ENCODE measurements around the gene LCE2A.
"Not testable (repeated sequence)": the region's sequence is repeated elsewhere in the genome, so short reads cannot be mapped to it uniquely, and the experiment has no call there.

LCE2A gene, protein sequence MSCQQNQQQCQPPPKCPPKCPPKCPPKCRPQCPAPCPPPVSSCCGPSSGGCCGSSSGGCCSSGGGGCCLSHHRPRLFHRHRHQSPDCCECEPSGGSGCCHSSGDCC

GRCh38 chr1:152697701-152698600, at the start of gene LCE2A:
Gene LCE2A (plus strand): TSS chr1:152698345. CDS start chr1:152698902, 557 bp downstream.
- no peak for DNase-seq

DNA sequence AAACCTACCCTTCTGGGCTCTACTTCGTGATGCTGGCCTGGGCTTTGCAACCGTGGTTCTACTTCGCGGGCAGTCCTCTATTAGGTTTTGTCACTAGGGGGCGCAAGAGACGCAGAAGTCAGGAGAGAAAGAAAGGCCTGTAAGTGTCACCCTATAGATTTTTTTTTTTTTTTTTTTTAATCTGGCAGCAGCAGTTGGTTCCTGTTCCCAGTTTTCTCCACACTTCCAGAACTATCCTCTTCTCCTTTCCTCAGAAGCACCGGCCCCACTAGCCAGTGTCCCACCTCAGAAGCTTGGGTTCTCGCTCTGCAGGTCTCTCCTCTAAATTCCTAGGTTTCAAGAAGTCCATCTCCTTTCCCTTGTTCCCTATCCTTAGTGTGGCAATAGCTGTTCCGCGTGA, 44.0 kb upstream of the LCE2A start:
- DNase-seq: peak; percentile 25

DNA sequence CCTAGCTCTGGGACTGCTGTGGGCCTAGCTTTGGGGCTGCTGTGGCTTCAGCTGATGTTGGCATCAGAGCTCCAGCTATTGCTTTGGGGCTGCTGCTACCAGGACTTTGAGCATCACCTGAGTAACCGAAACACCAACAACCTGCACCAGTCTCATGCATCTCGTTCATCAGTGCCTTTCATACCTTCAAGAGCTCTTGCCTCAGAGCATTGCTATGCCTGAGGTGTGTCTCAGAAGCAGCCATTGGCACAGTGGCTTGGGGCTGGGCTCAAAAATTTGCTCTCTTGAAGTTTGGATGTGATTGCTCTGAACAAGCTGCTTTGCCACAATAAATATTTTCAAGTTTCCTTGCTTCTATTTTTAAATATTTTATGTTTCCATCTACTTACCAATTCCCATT, 41.7 kb upstream of the LCE2A start:
- no peak for DNase-seq

DNA sequence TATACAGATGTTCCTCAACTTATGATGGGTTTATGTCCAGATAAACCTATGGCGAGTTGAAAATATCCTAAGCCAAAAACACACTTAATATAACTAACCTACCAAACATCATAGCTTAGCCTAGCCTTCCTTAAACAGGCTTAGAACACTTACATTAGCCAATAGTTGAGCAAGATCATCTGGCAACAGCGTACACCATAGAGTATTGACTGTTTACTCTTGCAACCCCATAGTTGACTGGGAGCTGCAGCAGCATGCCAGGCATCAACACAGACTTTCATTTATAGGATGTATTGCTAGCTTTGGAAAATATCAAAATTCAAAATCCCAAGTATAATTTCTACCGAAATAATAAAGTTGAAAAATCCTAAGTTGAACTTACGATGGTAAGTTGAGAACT, 40.5 kb upstream of the LCE2A start:
- DNase-seq: no peak

DNA sequence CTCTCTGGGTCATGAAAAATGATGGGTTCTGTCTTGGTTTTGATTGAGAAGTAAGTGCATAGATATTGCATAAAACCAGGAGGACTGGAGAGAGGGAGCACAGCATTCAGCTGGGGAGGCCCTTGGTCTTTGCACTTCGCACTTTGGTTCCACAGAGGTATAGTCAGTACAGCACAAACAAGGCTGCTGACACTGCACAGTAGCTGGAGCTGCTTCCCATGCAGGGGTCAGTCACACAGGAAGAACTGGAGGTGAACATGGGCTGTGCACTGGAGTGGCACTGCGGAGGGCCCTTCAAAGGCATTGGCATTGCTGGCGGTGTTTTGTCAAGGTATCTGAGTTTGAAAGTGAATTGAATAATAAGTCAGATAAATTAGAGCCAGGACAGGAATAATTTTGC, 39.5 kb upstream of the LCE2A start:
- DNase-seq: no peak

DNA sequence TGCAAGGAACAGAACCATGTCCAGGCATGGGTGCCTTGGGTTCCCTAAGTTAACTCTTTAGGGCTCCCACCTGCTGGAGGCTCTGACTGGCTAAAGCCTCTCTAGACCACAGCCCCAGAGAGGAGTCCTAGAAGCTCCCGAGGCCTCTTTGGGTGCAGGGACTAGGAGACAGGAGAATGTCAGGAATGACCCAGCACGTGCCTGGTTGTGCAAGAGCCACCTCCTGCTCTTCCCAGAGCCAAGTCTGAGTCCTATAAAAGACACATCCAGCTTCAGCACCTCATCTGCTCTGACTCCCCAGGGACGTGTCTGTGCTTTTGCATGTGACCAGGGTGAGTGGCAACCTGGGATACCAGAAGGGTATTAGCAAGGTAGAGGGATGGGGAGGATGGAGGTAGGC, 35.0 kb upstream of the LCE2A start, which contains the start of gene LCE2D:
TSS of gene LCE2D (plus strand) at position 283 of the 400 bp plus-strand sequence. CDS start 726 bp downstream, outside the sequence.
- DNase-seq: no peak

DNA sequence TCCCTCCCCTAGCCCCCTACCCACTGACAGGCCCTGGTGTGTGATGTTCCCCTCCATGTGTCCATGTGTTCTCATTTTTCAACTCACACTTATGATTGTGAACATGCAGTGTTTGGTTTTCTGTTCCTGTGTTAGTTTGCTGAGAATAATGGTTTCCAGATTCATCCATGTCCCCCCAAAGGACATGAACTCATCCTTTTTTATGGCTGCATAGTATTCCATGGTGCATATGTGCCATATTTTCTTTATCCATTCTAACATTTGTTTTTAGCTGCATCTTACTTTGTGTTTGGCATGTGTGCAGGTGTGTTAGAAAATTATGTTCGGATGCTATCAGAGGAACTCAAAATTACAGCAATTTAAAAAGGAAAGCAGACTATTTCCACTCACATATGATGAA, 32.0 kb upstream of the LCE2A start:
- not testable (repeated sequence) for DNase-seq

- no peak for DNase-seq
Measured at GRCh38 chr1:152667648-152668047, 30.5 kb upstream of the LCE2A start.

DNA sequence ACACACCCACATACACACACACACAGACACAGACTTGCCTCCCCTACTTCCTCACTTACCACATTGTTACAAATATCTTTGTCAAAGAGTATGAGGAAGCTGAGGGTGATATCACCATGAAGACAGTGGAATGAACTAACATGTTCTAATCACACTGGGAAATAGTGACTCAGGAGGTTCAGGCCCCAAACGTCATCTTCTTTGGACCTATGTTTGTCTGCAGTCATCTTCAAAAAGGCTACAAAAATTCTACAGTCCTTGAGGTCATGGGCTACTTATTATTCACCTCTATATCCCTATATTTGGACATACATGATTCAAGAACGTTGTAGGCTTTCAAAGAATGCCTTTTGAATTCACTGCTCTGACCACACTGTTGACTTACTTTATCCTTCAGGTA, 25.1 kb upstream of the LCE2A start:
- DNase-seq: no peak

GRCh38 chr1:152674983-152675382, 23.2 kb upstream of the LCE2A start, which contains the start of gene LCE2C:
Gene LCE2C (plus strand): TSS chr1:152675279. CDS start chr1:152676016, 737 bp downstream.
- not testable (repeated sequence) for DNase-seq

GRCh38 chr1:152679459-152679858, 18.7 kb upstream of the LCE2A start:
- DNase-seq: no peak

DNA sequence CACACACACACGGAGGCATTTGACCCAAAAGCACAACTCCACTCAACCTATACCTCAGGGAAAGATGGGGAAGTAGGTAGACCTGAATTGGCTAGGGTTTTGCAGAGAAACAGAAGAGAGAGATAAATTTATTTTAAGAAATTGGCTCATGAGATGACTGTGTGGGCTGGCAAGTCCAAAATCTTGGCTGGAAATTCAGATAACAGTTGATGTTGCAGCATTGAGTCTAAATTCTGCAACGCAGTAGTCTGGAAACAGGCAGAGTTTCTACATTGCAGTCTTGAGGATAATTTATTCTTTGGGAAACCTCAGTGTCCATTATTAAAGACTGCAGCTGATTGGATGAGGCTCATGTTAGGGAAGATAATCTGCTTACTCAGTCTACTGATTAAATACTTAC, 16.5 kb upstream of the LCE2A start:
- DNase-seq: no peak

DNA sequence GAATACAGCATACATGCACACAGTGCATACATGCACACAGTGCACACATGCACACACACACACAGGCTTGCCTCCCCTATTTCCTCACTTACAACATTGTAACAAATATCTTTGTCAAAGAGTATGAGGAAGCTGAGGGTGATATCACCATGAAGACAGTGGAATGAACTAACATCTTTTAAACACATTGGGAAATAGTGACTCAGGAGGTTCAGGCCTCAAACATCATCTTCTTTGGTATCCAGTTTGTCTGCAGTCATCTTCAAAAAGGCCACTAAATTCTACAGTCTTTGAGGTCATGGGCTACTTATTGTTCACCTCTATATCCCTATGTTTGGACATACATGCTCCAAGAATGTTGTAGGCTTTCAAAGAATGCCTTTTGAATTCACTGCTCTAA, 14.3 kb upstream of the LCE2A start:
- DNase-seq: no peak

- DNase-seq: not testable (repeated sequence)
Measured at GRCh38 chr1:152685823-152686222, 12.3 kb upstream of the LCE2A start, which contains the start of gene LCE2B. Gene LCE2B (plus strand): TSS chr1:152686123. CDS start chr1:152686844, 721 bp downstream.

GRCh38 chr1:152699746-152700145, 1.6 kb downstream of the LCE2A start:
- no peak for DNase-seq

DNA sequence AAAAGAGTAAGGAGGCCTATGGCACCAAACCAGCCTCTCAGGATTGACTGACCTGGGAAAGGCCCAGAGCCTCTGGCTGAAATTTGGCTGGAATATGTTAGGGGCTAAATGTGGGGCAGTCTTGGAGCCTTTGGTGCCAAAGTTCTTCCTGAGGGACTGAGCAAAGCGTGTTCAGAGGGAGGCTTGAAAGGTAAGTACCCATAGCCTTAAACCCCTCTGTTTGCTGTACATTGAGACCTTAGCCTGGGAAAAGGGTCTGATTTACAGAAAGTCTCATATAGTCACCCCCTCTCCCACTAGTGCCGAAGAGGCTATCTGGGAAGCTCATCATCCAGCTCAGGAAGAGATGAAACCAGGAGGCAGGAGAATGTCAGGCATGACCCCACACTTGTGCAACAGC, 9.7 kb downstream of the LCE2A start, which contains the start of gene LCE4A:
TSS of gene LCE4A (plus strand) at position 301 of the 400 bp plus-strand sequence. CDS start 916 bp downstream, outside the sequence.
- DNase-seq: no peak

- no peak for DNase-seq
Measured at GRCh38 chr1:152718238-152718637, 20.1 kb downstream of the LCE2A start.

DNA sequence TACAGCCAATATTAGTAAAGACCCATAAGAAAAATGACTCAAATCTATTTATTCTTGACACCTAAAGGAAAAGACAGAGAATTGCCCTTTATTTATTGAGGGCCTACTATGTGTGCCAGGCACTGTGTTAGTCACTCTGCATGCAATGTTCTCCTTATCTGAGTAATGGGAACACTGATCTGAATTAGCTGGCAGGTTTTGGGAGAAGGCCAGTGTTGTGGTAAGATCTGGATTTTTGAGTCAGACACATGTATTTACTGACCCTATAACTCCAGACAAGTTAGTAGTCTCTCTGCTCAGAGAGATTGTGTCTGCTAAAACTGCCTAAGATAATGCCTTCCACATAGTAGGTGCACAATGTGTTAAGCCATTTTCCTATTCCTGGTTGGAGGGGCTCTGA, 27.1 kb downstream of the LCE2A start:
- no peak for DNase-seq

GRCh38 chr1:152728986-152729385, 30.8 kb downstream of the LCE2A start:
- DNase-seq: no peak

DNA sequence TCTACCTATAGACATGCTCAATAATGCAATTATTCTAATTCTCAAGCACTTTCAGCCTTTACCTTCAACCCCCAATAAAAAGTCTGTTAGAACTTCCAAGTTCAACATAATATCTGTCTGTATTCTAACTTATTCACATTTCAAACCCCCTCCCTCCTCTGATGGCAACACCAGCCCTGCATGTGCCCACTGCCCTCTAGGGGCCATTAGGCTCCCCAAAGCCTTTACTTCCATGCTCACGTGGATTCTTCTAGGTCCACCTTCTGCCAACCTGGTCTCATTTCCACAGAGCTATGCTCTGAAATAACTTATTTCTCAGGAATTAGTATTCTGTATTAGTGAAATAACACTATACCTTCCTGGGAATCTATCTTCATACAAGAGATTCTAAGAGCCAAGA, 37.5 kb downstream of the LCE2A start:
- no peak for DNase-seq

DNA sequence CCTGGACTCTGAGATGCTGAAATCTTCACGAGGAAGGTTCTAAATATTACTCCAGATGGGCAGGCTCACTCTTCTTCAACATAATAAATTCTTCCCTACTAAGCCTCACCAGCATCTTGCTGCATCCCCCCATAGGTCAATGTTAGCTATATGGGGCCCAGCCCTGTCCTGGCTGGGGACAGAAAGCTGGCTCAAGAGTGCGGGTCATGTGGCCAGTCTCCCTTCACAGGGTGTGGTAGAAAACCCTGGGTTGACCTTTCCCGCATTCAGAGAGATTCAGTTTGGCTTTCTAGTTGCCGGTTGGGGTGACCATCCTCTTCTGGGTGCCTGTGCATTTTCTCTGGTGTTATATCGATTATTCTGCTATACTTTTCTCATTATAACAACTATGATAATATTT, 39.9 kb downstream of the LCE2A start:
- no peak for DNase-seq

- no peak for DNase-seq
Measured at GRCh38 chr1:152739841-152740240, 41.7 kb downstream of the LCE2A start.

DNA sequence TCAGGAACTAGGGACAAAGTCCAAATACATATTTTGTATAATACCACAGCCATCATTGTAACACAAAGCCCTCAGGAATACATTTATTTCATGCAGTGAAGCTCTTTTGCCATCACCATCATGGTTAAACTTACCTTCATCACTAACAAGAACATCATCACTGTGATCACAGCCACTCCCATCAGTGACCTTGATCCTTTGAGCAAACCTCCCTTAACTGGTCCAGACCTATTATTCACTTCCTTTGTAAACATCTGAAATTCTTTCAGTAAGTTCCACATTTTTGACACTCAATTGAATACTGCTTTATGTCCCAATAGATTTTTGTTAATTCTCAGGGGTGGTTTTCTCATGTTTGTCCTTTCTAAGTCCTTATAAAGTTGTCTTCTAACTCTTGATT, 43.5 kb downstream of the LCE2A start:
- no peak for DNase-seq

Measured in DMS153 (cell line).